NOMO-1 treated with dmso at 0.1 percent for 144 hours (cell line): ENCODE results near the gene SAFB.
"Not testable (repeated sequence)": the region's sequence is repeated elsewhere in the genome, so short reads cannot be mapped to it uniquely, and the experiment has no call there.

Source experiments
- DNase-seq: peaks from one replicate; lab custom pipeline; 2025; ENCODE audit not compliant: unreplicated experiment; lab: John Stamatoyannopoulos, UW

The SAFB gene

GRCh38 chr19:5696196-5697021 lies 73.5 kb downstream of the SAFB start:
- DNase-seq, result no peak

GRCh38 chr19:5697022-5697889 lies 74.4 kb downstream of the SAFB start:
- DNase-seq, result no peak

- no peak for DNase-seq
Observed at GRCh38 chr19:5697890-5698634, 75.2 kb downstream of the SAFB start.

GRCh38 chr19:5698635-5699422 lies 75.9 kb downstream of the SAFB start:
- DNase-seq, result no peak

- DNase-seq, result no peak
Observed at GRCh38 chr19:5700455-5701092, 77.7 kb downstream of the SAFB start.

GRCh38 chr19:5702053-5702410 lies 79.1 kb downstream of the SAFB start:
- not testable (repeated sequence) for DNase-seq

- DNase-seq, result no peak
Observed at GRCh38 chr19:5703819-5704818, 81.2 kb downstream of the SAFB start.

GRCh38 chr19:5705552-5705951 lies 82.7 kb downstream of the SAFB start:
- DNase-seq, result no peak

GRCh38 chr19:5706876-5707573 lies 84.1 kb downstream of the SAFB start:
- no peak for DNase-seq

GRCh38 chr19:5707576-5708575 lies 85.0 kb downstream of the SAFB start:
- DNase-seq, result no peak

GRCh38 chr19:5711025-5711424 lies 88.1 kb downstream of the SAFB start:
- no peak for DNase-seq

- no peak for DNase-seq
Observed at GRCh38 chr19:5711713-5712161, 88.9 kb downstream of the SAFB start.

GRCh38 chr19:5713228-5713627 lies 90.3 kb downstream of the SAFB start:
- DNase-seq, result no peak

GRCh38 chr19:5714816-5715215 lies 91.9 kb downstream of the SAFB start:
- no peak for DNase-seq

GRCh38 chr19:5717215-5717935 lies 94.5 kb downstream of the SAFB start:
- DNase-seq, result no peak
